ENCODE results near the gene SMARCC2. TPM values are rescaled to one million over a fixed set of nuclear protein-coding genes. Genes with fewer than 3 reads are reported as not detected.

SMARCC2 gene
- polyA plus RNA-seq, 2 of the 4 experiments (the other 2 are of a cell fraction) = 51.9 to 83.9 TPM

- POLR2A ChIA-PET = interaction anchor here (1.9 kb wide), 1 partner anchor 9 kb away, joined by 6 read pairs; the partner anchor contains the start of gene RNF41
- ATAC-seq = peak in 1 of 2 experiments; percentile 16; a peak in 2 of 6 replicates
- Histone ChIP-seq H3K4me2 (0 out of 3 replicates have a peak overlapping the region, but pooled peaks have one; percentile 22), H3K27ac (no peak overlapping the region), H3K9me3 (no peaks in the 10 kb centered on the region), H3K4me3 (no peak overlapping the region), H3K4me1 (peaks cover 9% of the 10 kb centered on the region)
- TF ChIP-seq ZNF302 (CRISPR knock-in tag; IDR thresholded peaks at IDR 0.05) (no peak), EP300 (IDR thresholded peaks at IDR 0.05) (no peak), HDAC2 (IDR thresholded peaks at IDR 0.05) (no peak), CBX8 (IDR thresholded peaks at IDR 0.05) (no peak), KDM1A (IDR thresholded peaks at IDR 0.05; ENCODE audit: low read depth) (no peak), ELK1 (IDR thresholded peaks at IDR 0.05; ENCODE audit: low read depth, low read length) (no peak), NR3C1 (IDR thresholded peaks at IDR 0.05) (no peak), ZC3H11A (IDR thresholded peaks at IDR 0.05) (no peak), CHD2 (IDR thresholded peaks at IDR 0.05; ENCODE audit: low read length, partially characterized antibody) (no peak), RCOR1 (IDR thresholded peaks at IDR 0.05; ENCODE audit: low read depth, low read length) (no peak), HOXA7 (CRISPR knock-in tag; IDR thresholded peaks at IDR 0.05) (no peak), CBX2 (IDR thresholded peaks at IDR 0.05; ENCODE audit: borderline replicate concordance, low read depth) (no peak), HES2 (IDR thresholded peaks at IDR 0.05) (no peak), NFE2L2 (conservative IDR thresholded peaks at IDR 0.05; ENCODE audit: low read length) (no peak), E2F6 (IDR thresholded peaks at IDR 0.05; ENCODE audit: borderline replicate concordance, low read depth) (no peak), ZFP36 (IDR thresholded peaks at IDR 0.05; ENCODE audit: borderline replicate concordance, partially characterized antibody) (no peak), EHF (CRISPR knock-in tag; IDR thresholded peaks at IDR 0.05) (no peak), CHD4 (IDR thresholded peaks at IDR 0.05; ENCODE audit: borderline replicate concordance) (no peak), RFX5 (IDR thresholded peaks at IDR 0.05) (no peak)
- WGBS (ENCODE audit: missing lambda C conversion rate) = 64% methylated on average over 7 of the region's 8 CpGs
- CTCF ChIA-PET = interaction anchor here (0.9 to 7.0 kb wide), 5 partner anchors 28 to 41 kb away, joined by 3 to 69 read pairs (median 4); partner anchors contain the start of genes ANKRD52, COQ10A and SMARCC2
- no peak for FAIRE-seq
- no peak for DNase-seq (ENCODE audit: low read depth in 1 of 2, low spot score in 1 of 2)
Observed at GRCh38 chr12:56230432-56231183, 41.3 kb upstream of the SMARCC2 start.

- 94% methylated on average over 4 of the region's 4 CpGs for WGBS (ENCODE audit: missing lambda C conversion rate)
- TF ChIP-seq CHD2 (IDR thresholded peaks at IDR 0.05; ENCODE audit: low read length, partially characterized antibody) (no peak), HDAC2 (IDR thresholded peaks at IDR 0.05) (no peak), HES2 (IDR thresholded peaks at IDR 0.05) (no peak), HOXB13 (CRISPR knock-in tag; IDR thresholded peaks at IDR 0.05; ENCODE audit: low read depth) (no peak), MAFK (IDR thresholded peaks at IDR 0.05; ENCODE audit: partially characterized antibody) (no peak), HEYL (CRISPR knock-in tag; IDR thresholded peaks at IDR 0.05) (no peak), PHF8 (IDR thresholded peaks at IDR 0.05; ENCODE audit: borderline replicate concordance, low read depth) (no peak), FOSL2 (IDR thresholded peaks at IDR 0.05) (no peak), FOSL2 (CRISPR knock-in tag; IDR thresholded peaks at IDR 0.05) (no peak), RCOR1 (IDR thresholded peaks at IDR 0.05; ENCODE audit: low read depth, low read length) (no peak)
- ATAC-seq (no peak), DNase-seq (ENCODE audit: low read depth in 1 of 2, low spot score in 1 of 2) (no peak), FAIRE-seq (no peak)
- Histone ChIP-seq H3K4me1 (peaks cover 14% of the 10 kb centered on the region), H3K4me3 (no peak within 1 kb of the TSS), H3K27ac (no peak within 1 kb of the TSS), H3K4me2 (0 out of 3 replicates have a peak within 1 kb of the TSS, but pooled peaks have one; percentile 22), H3K9me3 (no peaks in the 10 kb centered on the region)
- POLR2A ChIA-PET = interaction anchor here (1.9 kb wide), 1 partner anchor 8 kb away, joined by 6 read pairs; the partner anchor contains the start of gene RNF41
- CTCF ChIA-PET = interaction anchor here (2.5 kb wide), 1 partner anchor 40 kb away, joined by 11 read pairs; the partner anchor contains the start of gene SMARCC2
Observed at GRCh38 chr12:56229916-56230431, 40.7 kb upstream of the SMARCC2 start, which contains the start of gene SLC39A5. SLC39A5 (plus strand) TSS chr12:56230051; CDS start chr12:56231275, 1,224 bp downstream.
